AG04449 (cell line): ENCODE results near the gene ABLIM1.

Source experiments
- CTCF ChIA-PET: fragments of 350-600 bp; formaldehyde crosslinking; extraction: SDS; loops from one replicate; lab custom pipeline; 2021; ENCODE audit warnings: antibody characterized with exemption; lab: Yijun Ruan, JAX
- POLR2A ChIA-PET: fragments of 400-600, 350-600 bp; formaldehyde crosslinking; extraction: SDS; loops from one replicate; lab custom pipeline; 2020; ENCODE audit warnings: antibody characterized with exemption, inconsistent platforms; lab: Yijun Ruan, JAX
- DNase-seq: peaks from one replicate; pipeline ENCODE4 v3.0.0-alpha.2; 2010; ENCODE audit warnings: low read depth, low spot score
- H3K4me3 ChIP-seq: 2 replicates; pipeline ENCODE4 v1.5.1; 2011; ENCODE audit warnings: low read depth, mild to moderate bottlenecking, control low read depth, low read length
- CTCF ChIP-seq: IDR thresholded peaks from one replicate; pipeline ENCODE4 v1.5.1; 2011; ENCODE audit warnings: mild to moderate bottlenecking, moderate library complexity, low read length, control low read depth, inconsistent platforms; ENCODE audit not compliant: insufficient read depth; ENCODE audit errors: missing control alignments

ABLIM1 gene

GRCh38 chr10:114489521-114490310, 168.4 kb downstream of the ABLIM1 start:
- no peak for TF ChIP-seq CTCF
- ChIA-PET POLR2A (no interaction called here), CTCF (interaction anchor here (0.8 to 1.5 kb wide), 5 partner anchors 9 to 296 kb away, joined by 3 to 4 read pairs (median 4); no protein-coding TSS in a partner anchor)
- H3K4me3 ChIP-seq, result no peak overlapping the region
- DNase-seq, result no peak

GRCh38 chr10:114487815-114488536, 170.1 kb downstream of the ABLIM1 start:
- POLR2A ChIA-PET, result no interaction called here
- H3K4me3 ChIP-seq, result no peak overlapping the region
- CTCF ChIA-PET, result interaction anchor here (0.9 to 3.8 kb wide), 4 partner anchors 11 to 31 kb away, joined by 3 to 30 read pairs (median 4); no protein-coding TSS in a partner anchor
- DNase-seq, result no peak
- TF ChIP-seq CTCF, result no peak

GRCh38 chr10:114486938-114487814, 170.9 kb downstream of the ABLIM1 start:
- CTCF ChIA-PET, result interaction anchor here (0.9 to 3.8 kb wide), 4 partner anchors 10 to 32 kb away, joined by 3 to 30 read pairs (median 4); no protein-coding TSS in a partner anchor
- DNase-seq, result no peak
- no peak overlapping the region for H3K4me3 ChIP-seq
- POLR2A ChIA-PET, result no interaction called here
- no peak for TF ChIP-seq CTCF

GRCh38 chr10:114485696-114486400, 172.2 kb downstream of the ABLIM1 start:
- CTCF ChIA-PET, result interaction anchor here (1.2 to 3.8 kb wide), 3 partner anchors 9 to 64 kb away, joined by 3 to 30 read pairs (median 4); no protein-coding TSS in a partner anchor
- POLR2A ChIA-PET, result no interaction called here
- no peak for DNase-seq
- no peak for TF ChIP-seq CTCF
- H3K4me3 ChIP-seq, result no peak overlapping the region

- DNase-seq, result no peak
- no peak overlapping the region for H3K4me3 ChIP-seq
- no peak for TF ChIP-seq CTCF
- ChIA-PET POLR2A (no interaction called here), CTCF (interaction anchor here (1.5 to 2.3 kb wide), 2 partner anchors 10 to 12 kb away, joined by 5 to 8 read pairs; no protein-coding TSS in a partner anchor)
These were observed 174.5 kb downstream of the ABLIM1 start for GRCh38 chr10:114483575-114483974.
